Anterior cingulate cortex (tissue), 58 donors: ENCODE results near the gene ATP8B4.
"Not testable (repeated sequence)": the region's sequence is repeated elsewhere in the genome, so short reads cannot be mapped to it uniquely, and the experiment has no call there.

Source experiments
- DNase-seq, 58 donors: peaks; one replicate each; lab custom pipeline; 2025; lab: John Stamatoyannopoulos, UW

ATP8B4 gene

GRCh38 chr15:50119063-50120040 lies at the start of gene ATP8B4:
TSS of gene ATP8B4 (minus strand) at chr15:50119233. CDS start at chr15:50106966, 12,267 bp downstream.
- DNase-seq: no peak

GRCh38 chr15:50168379-50168778 lies 49.3 kb upstream of the ATP8B4 start:
- no peak for DNase-seq

GRCh38 chr15:50167110-50167509 lies 48.1 kb upstream of the ATP8B4 start:
- DNase-seq: no peak

- DNase-seq: no peak
Measured at GRCh38 chr15:50166216-50166615, 47.2 kb upstream of the ATP8B4 start.

- DNase-seq: no peak
Measured at GRCh38 chr15:50164458-50164857, 45.4 kb upstream of the ATP8B4 start.

GRCh38 chr15:50163719-50164410 lies 44.8 kb upstream of the ATP8B4 start:
- no peak for DNase-seq

- no peak for DNase-seq
Measured at GRCh38 chr15:50162969-50163718, 44.1 kb upstream of the ATP8B4 start.

- DNase-seq: not testable (repeated sequence)
Measured at GRCh38 chr15:50158236-50158635, 39.2 kb upstream of the ATP8B4 start.

GRCh38 chr15:50151476-50151875 lies 32.4 kb upstream of the ATP8B4 start:
- DNase-seq: no peak

GRCh38 chr15:50150851-50151250 lies 31.8 kb upstream of the ATP8B4 start:
- no peak for DNase-seq

GRCh38 chr15:50150349-50150748 lies 31.3 kb upstream of the ATP8B4 start:
- DNase-seq: no peak

GRCh38 chr15:50149090-50149489 lies 30.1 kb upstream of the ATP8B4 start:
- DNase-seq: no peak

GRCh38 chr15:50148362-50148963 lies 29.4 kb upstream of the ATP8B4 start:
- DNase-seq: no peak

- DNase-seq: no peak
Measured at GRCh38 chr15:50146632-50147031, 27.6 kb upstream of the ATP8B4 start.

GRCh38 chr15:50145451-50145872 lies 26.4 kb upstream of the ATP8B4 start:
- DNase-seq: peak in 1 of 58 donors; percentile 52

GRCh38 chr15:50144341-50145120 lies 25.5 kb upstream of the ATP8B4 start:
- DNase-seq: no peak

GRCh38 chr15:50143255-50143860 lies 24.3 kb upstream of the ATP8B4 start:
- DNase-seq: no peak

GRCh38 chr15:50141856-50142255 lies 22.8 kb upstream of the ATP8B4 start:
- no peak for DNase-seq

GRCh38 chr15:50140983-50141382 lies 21.9 kb upstream of the ATP8B4 start:
- DNase-seq: no peak
